ENCODE measurements around the gene RERE. TPM values are rescaled to one million over a fixed set of nuclear protein-coding genes. Genes with fewer than 3 reads are reported as not detected.
A peak's percentile ranks its signal among the peaks of the same experiment; 100 is the strongest.

The RERE gene
- total and polyA plus RNA-seq, 7 donors = 38.8 to 308 (median 99.7) TPM

- no peak overlapping the region for H3K27ac ChIP-seq
- WGBS, 3 donors = 58 to 64% (median 60%) methylated on average over 4 of the region's 4 CpGs
- no peak for TF ChIP-seq CTCF (IDR thresholded peaks at IDR 0.05)
Measured at GRCh38 chr1:8562881-8563865, 254.3 kb downstream of the RERE start.

GRCh38 chr1:8562222-8562621 lies 255.2 kb downstream of the RERE start:
- Histone ChIP-seq H3K4me1 (peaks cover 5% of the 10 kb centered on the region), H3K9me3 (no peaks in the 10 kb centered on the region), H3K4me3 (no peak overlapping the region), H3K36me3 (ENCODE audit: insufficient read depth in 1 of 2, low read depth in 1 of 2) (no peaks in the 10 kb centered on the region), H3K27me3 (ENCODE audit: insufficient read depth in 3 of 3, low read length in 2 of 3) (no peaks in the 10 kb centered on the region), H3K27ac (no peak overlapping the region)
- no peak for TF ChIP-seq CTCF (IDR thresholded peaks at IDR 0.05)
- DNase-seq = no peak
- no peak for ATAC-seq
- intact Hi-C loops (cut with DNase I) = loop anchor here (2.0 to 5.0 kb wide), 3 partner anchors 165 to 285 kb away; no protein-coding TSS in a partner anchor
- 95 to 100% (median 95%) methylated on average over 2 of the region's 2 CpGs for WGBS, 3 donors

More at GRCh38 chr1:8562881-8563865, 254.3 kb downstream of the RERE start:
- Histone ChIP-seq H3K4me1 (peaks cover 5% of the 10 kb centered on the region), H3K4me3 (no peak overlapping the region), H3K9me3 (no peaks in the 10 kb centered on the region), H3K36me3 (ENCODE audit: insufficient read depth in 1 of 2, low read depth in 1 of 2) (no peaks in the 10 kb centered on the region), H3K27me3 (ENCODE audit: insufficient read depth in 3 of 3, low read length in 2 of 3) (no peaks in the 10 kb centered on the region)
- no peak for DNase-seq
- ATAC-seq = no peak
- intact Hi-C loops (cut with DNase I) = loop anchor here (2.0 to 5.0 kb wide), 3 partner anchors 164 to 284 kb away; no protein-coding TSS in a partner anchor

GRCh38 chr1:8560611-8561544 lies 256.6 kb downstream of the RERE start:
- H3K4me3 ChIP-seq = no peak overlapping the region
- TF ChIP-seq CTCF (IDR thresholded peaks at IDR 0.05) = peak; percentile 96
- H3K9me3 ChIP-seq = no peaks in the 10 kb centered on the region
- H3K4me1 ChIP-seq = peaks cover 5% of the 10 kb centered on the region
- 34 to 46% (median 41%) methylated on average over 2 of the region's 2 CpGs for WGBS, 3 donors
- DNase-seq (no peak), ATAC-seq (peak; percentile 79 to 88 (median 84))
- H3K27me3 ChIP-seq (ENCODE audit: insufficient read depth in 3 of 3, low read length in 2 of 3) = no peaks in the 10 kb centered on the region
- no peak overlapping the region for H3K27ac ChIP-seq
- H3K36me3 ChIP-seq (ENCODE audit: insufficient read depth in 1 of 2, low read depth in 1 of 2) = peaks cover 0 to 5% of the 10 kb centered on the region in 2 donors
- intact Hi-C loops (cut with DNase I) = loop anchor here (1.0 to 5.0 kb wide), 4 partner anchors 110 to 286 kb away; no protein-coding TSS in a partner anchor

- H3K9me3 ChIP-seq = no peaks in the 10 kb centered on the region
- no peak for DNase-seq
- 48 to 76% (median 49%) methylated on average over 4 of the region's 4 CpGs for WGBS, 3 donors
- H3K27ac ChIP-seq = no peak overlapping the region
- TF ChIP-seq CTCF (IDR thresholded peaks at IDR 0.05) = no peak
- intact Hi-C loops (cut with DNase I) = loop anchor here (2.0 to 5.0 kb wide), 3 partner anchors 111 to 287 kb away; no protein-coding TSS in a partner anchor
- no peak overlapping the region for H3K4me3 ChIP-seq
- peaks cover 0 to 6% of the 10 kb centered on the region in 2 donors for H3K36me3 ChIP-seq (ENCODE audit: insufficient read depth in 1 of 2, low read depth in 1 of 2)
- peaks cover 11% of the 10 kb centered on the region for H3K4me1 ChIP-seq
- H3K27me3 ChIP-seq (ENCODE audit: insufficient read depth in 3 of 3, low read length in 2 of 3) = no peaks in the 10 kb centered on the region
- ATAC-seq = peak in 3 of 4 donors; percentile 47 to 61 (median 51)
Measured at GRCh38 chr1:8560035-8560434, 257.4 kb downstream of the RERE start.
